GM19328 (cell line): ENCODE results near the gene CLSTN2.

Experiments used
- ATAC-seq: cut with Tn5 transposase; IDR thresholded peaks from one replicate; pipeline ENCODE4 v1.9.1; 2021; ENCODE audit warnings: mild to moderate bottlenecking, moderate library complexity; ENCODE audit not compliant: unreplicated experiment

The CLSTN2 gene

GRCh38 chr3:140363801-140364200, 428.8 kb downstream of the CLSTN2 start:
- no peak for ATAC-seq

- ATAC-seq, result no peak
Measured at GRCh38 chr3:140365872-140366697, 431.1 kb downstream of the CLSTN2 start.

- no peak for ATAC-seq
Measured at GRCh38 chr3:140368223-140368811, 433.3 kb downstream of the CLSTN2 start.

GRCh38 chr3:140370686-140371085, 435.7 kb downstream of the CLSTN2 start:
- no peak for ATAC-seq

- no peak for ATAC-seq
Measured at GRCh38 chr3:140373234-140373633, 438.2 kb downstream of the CLSTN2 start.

GRCh38 chr3:140375002-140375401, 440.0 kb downstream of the CLSTN2 start:
- ATAC-seq, result no peak

GRCh38 chr3:140376136-140376889, 441.3 kb downstream of the CLSTN2 start:
- ATAC-seq, result no peak

- no peak for ATAC-seq
Measured at GRCh38 chr3:140377644-140378043, 442.7 kb downstream of the CLSTN2 start.

GRCh38 chr3:140378571-140379340, 443.8 kb downstream of the CLSTN2 start:
- ATAC-seq, result no peak

- no peak for ATAC-seq
Measured at GRCh38 chr3:140384028-140384771, 449.2 kb downstream of the CLSTN2 start.

GRCh38 chr3:140384876-140385275, 449.9 kb downstream of the CLSTN2 start:
- no peak for ATAC-seq

- no peak for ATAC-seq
Measured at GRCh38 chr3:140386357-140387100, 451.5 kb downstream of the CLSTN2 start.

- no peak for ATAC-seq
Measured at GRCh38 chr3:140387244-140387643, 452.3 kb downstream of the CLSTN2 start.

GRCh38 chr3:140388202-140388922, 453.4 kb downstream of the CLSTN2 start:
- no peak for ATAC-seq

GRCh38 chr3:140391061-140391460, 456.1 kb downstream of the CLSTN2 start:
- no peak for ATAC-seq

GRCh38 chr3:140394488-140395133, 459.6 kb downstream of the CLSTN2 start:
- no peak for ATAC-seq

GRCh38 chr3:140395134-140396075, 460.4 kb downstream of the CLSTN2 start:
- ATAC-seq, result no peak
